Measurements from ENCODE around the gene ESR2. TPM values are rescaled to one million over a fixed set of nuclear protein-coding genes. Genes with fewer than 3 reads are reported as not detected.
"Not testable (repeated sequence)": the region's sequence is repeated elsewhere in the genome, so short reads cannot be mapped to it uniquely, and the experiment has no call there.

The ESR2 gene
- total RNA-seq, 4 donors from 2014 or later = 0.14 to 1.4 TPM; not detected in 2

- in situ Hi-C loops (cut with MboI; ENCODE audit: low pct_ligation_motif_present in 1 of 4, low pct_unique_long_range_greater_than_20kb in 1 of 4, low sequenced_read_pairs in 3 of 4) (no loop called here), intact Hi-C loops (cut with DNase I; ENCODE audit: low total_unique reads) (no loop called here)
- H3K4me3 ChIP-seq = no peak overlapping the region
- peaks cover 0 to 4% (median under 1%) of the 10 kb centered on the region in 4 donors for H3K4me1 ChIP-seq
- 73 to 74% methylated on average over 2 of the region's 2 CpGs for WGBS, 2 donors (ENCODE audit: low coverage in 1 of 2)
- H3K9me3 ChIP-seq = no peaks in the 10 kb centered on the region
- TF ChIP-seq POLR2A (IDR thresholded peaks at IDR 0.05) (no peak), EP300 (IDR thresholded peaks at IDR 0.05; ENCODE audit: low read depth) (no peak), POLR2AphosphoS5 (IDR thresholded peaks at IDR 0.05) (no peak), CTCF (IDR thresholded peaks at IDR 0.05) (no peak)
- peaks cover 0 to 35% (median 17%) of the 10 kb centered on the region in 4 donors for H3K36me3 ChIP-seq
- H3K27ac ChIP-seq = no peak overlapping the region
- no peak for DNase-seq
- H3K27me3 ChIP-seq = no peaks in the 10 kb centered on the region
These were observed 175.3 kb downstream of the ESR2 start for GRCh38 chr14:64118892-64119291.

GRCh38 chr14:64118403-64118742 lies 175.8 kb downstream of the ESR2 start:
- H3K27ac ChIP-seq; in situ Hi-C loops (cut with MboI; ENCODE audit: low pct_ligation_motif_present in 1 of 4, low pct_unique_long_range_greater_than_20kb in 1 of 4, low sequenced_read_pairs in 3 of 4); H3K4me3 ChIP-seq; intact Hi-C loops (cut with DNase I; ENCODE audit: low total_unique reads); H3K27me3 ChIP-seq; H3K9me3 ChIP-seq; DNase-seq; H3K4me1 ChIP-seq: not testable (repeated sequence)
- 91 to 100% methylated on average over 1 to 7 of the region's 7 CpGs for WGBS, 2 donors (ENCODE audit: low coverage in 1 of 2)
- H3K36me3 ChIP-seq = peaks cover 0 to 33% (median 16%) of the 10 kb centered on the region in 4 donors

- intact Hi-C loops (cut with DNase I; ENCODE audit: low total_unique reads) (no loop called here), in situ Hi-C loops (cut with MboI; ENCODE audit: low pct_ligation_motif_present in 1 of 4, low pct_unique_long_range_greater_than_20kb in 1 of 4, low sequenced_read_pairs in 3 of 4) (no loop called here)
- DNase-seq = no peak
- 86 to 90% methylated on average over 11 of the region's 11 CpGs for WGBS, 2 donors (ENCODE audit: low coverage in 1 of 2)
- Histone ChIP-seq H3K4me1 (peaks cover 0 to 9% (median 4%) of the 10 kb centered on the region in 4 donors), H3K27ac (no peak overlapping the region), H3K27me3 (no peaks in the 10 kb centered on the region), H3K4me3 (no peak overlapping the region), H3K36me3 (peaks cover 0 to 29% (median 14%) of the 10 kb centered on the region in 4 donors), H3K9me3 (no peaks in the 10 kb centered on the region)
- TF ChIP-seq POLR2A (IDR thresholded peaks at IDR 0.05) (no peak), POLR2AphosphoS5 (IDR thresholded peaks at IDR 0.05) (no peak), CTCF (IDR thresholded peaks at IDR 0.05) (no peak), EP300 (IDR thresholded peaks at IDR 0.05; ENCODE audit: low read depth) (no peak)
These were observed 176.3 kb downstream of the ESR2 start for GRCh38 chr14:64117671-64118402.

GRCh38 chr14:64115401-64115800 lies 178.8 kb downstream of the ESR2 start:
- DNase-seq = no peak
- 91% methylated on average over 6 of the region's 6 CpGs; no CpG with 5 or more reads in 1 of the 2 donors for WGBS, 2 donors (ENCODE audit: low coverage in 1 of 2)
- intact Hi-C loops (cut with DNase I; ENCODE audit: low total_unique reads) (no loop called here), in situ Hi-C loops (cut with MboI; ENCODE audit: low pct_ligation_motif_present in 1 of 4, low pct_unique_long_range_greater_than_20kb in 1 of 4, low sequenced_read_pairs in 3 of 4) (no loop called here)
- no peak overlapping the region for H3K27ac ChIP-seq
- H3K36me3 ChIP-seq = peaks cover 0 to 9% (median 2%) of the 10 kb centered on the region in 4 donors
- no peaks in the 10 kb centered on the region for H3K27me3 ChIP-seq
- no peak for TF ChIP-seq POLR2AphosphoS5 (IDR thresholded peaks at IDR 0.05)
- TF ChIP-seq EP300 (IDR thresholded peaks at IDR 0.05; ENCODE audit: low read depth) = no peak
- no peak for TF ChIP-seq POLR2A (IDR thresholded peaks at IDR 0.05)
- TF ChIP-seq CTCF (IDR thresholded peaks at IDR 0.05) = no peak
- H3K4me1 ChIP-seq = peaks cover 0 to 23% (median 4%) of the 10 kb centered on the region in 4 donors
- H3K9me3 ChIP-seq = no peaks in the 10 kb centered on the region
- H3K4me3 ChIP-seq = no peak overlapping the region

Measured in transverse colon (tissue), 4 donors.